HG03135 (cell line): ENCODE data around the gene G6PC3.
A peak's percentile ranks its signal among the peaks of the same experiment; 100 is the strongest.

ENCODE experiments used
- ATAC-seq: cut with Tn5 transposase; IDR thresholded peaks from one replicate; pipeline ENCODE4 v1.9.1; 2021; ENCODE audit warnings: mild to moderate bottlenecking, moderate library complexity; ENCODE audit not compliant: unreplicated experiment

The G6PC3 gene

DNA sequence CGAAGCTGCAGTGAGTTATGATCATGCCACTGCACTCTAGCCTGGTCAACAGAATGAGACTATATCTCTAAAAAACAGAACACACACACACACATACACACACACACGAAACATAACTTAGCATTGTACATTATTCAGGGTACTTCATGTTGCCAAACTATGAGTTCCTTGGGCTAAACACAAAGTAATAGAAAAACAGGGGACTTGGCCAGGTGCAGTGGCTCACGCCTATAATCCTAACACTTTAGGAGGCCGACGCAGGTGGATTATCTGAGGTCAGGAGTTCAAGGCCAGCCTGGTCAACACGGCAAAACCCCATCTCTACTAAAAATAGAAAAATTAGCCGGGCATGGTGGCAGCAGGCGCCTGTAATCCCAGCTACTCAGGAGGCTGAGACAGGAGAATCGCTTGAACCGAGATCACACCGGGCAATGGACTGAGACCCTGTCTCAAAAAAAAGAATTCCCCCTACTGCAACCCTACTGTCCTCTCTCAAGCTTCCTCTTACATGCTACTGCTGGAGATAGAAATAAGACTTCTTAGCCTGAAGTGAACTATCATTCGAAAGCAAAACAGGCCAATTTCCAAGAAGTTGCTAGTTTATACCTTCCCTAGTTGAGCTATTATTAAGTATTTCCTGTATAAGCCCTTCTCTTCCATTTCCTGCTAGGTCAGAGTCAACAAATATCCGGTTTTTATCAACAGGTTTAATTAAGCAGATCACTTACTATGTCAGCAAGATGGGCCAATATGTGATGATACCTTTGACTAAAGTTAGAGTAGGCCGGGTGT, 11.2 kb upstream of the G6PC3 start:
- no peak for ATAC-seq

DNA sequence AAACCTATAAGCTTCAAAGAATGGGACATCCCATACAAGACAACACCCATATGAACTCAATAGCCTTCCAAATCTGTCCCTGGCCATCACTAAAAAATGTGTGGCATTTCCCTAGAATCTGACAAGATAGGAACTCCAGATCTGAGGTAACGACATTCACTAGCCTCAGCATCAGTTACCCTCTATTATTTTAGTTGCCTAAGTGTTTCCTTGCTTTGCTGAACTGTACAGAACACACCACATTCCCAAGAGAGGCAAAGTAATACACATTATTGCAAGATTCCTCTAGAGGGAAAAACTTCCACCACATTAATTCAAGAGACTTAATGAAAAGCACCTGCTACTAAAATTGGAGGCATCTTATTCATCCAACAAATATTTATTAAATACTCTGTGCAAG, 9.1 kb upstream of the G6PC3 start:
- no peak for ATAC-seq

DNA sequence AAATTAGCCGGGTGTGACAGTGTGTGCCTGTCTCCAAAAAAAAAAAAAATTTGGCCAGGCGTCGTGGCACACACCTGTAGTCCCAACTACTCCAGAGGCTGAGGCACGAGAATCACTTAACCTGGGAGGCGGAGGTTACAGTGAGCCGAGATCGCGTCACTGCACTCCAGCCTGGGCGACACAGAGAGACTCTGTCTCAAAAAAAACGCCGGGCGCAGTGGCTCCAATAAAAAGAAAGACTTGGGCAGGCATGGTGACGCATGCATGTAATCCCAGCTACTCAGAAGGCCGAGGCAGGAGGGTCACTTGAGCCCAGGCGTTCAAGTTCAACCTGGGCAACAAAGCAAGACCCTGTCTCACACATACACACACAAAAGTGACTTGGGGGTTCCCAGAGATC, 7.7 kb upstream of the G6PC3 start:
- ATAC-seq = no peak

DNA sequence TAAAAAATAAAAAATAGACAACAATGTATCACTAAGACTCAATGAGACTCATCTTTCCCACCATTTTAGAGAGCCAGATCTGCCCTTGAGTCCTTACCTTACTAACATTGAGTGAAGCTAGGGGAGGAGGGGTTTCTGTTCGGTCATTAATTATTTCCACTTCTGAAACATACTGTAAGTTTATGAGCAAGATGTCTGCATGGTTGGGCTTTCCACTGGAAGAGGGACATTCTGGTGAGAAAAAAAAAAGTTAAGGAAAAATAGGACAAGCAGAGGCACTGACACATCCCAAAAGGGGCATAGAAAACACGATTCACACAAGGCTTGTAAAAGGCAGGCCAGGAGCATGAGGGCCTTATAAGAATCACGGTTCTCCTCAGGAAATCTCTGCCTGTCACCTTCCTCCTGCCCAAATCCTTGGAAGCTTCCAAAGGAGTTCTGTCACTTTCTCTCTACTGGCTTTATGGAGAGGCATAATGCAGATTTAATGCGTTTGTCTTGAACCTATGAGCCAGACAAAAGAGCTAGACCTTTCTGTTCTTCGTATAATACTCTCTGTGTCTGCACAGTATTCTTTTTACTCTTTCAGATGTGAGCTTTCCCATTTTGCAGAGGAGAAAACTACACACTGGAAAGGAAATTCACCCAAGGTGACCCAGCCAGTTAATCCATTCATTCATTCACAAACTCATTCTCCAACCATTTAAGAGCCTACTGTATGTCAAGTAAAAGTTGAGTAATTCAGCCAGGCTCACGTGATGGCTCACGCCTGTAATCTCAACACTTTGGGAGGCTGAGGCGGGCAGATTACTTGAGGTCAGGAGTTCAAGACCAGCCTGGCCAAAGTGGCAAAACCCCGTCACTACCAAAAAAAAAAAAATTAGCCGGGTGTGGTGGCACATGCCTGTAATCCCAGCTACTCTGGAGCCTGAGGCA, 6.6 kb upstream of the G6PC3 start:
- no peak for ATAC-seq

DNA sequence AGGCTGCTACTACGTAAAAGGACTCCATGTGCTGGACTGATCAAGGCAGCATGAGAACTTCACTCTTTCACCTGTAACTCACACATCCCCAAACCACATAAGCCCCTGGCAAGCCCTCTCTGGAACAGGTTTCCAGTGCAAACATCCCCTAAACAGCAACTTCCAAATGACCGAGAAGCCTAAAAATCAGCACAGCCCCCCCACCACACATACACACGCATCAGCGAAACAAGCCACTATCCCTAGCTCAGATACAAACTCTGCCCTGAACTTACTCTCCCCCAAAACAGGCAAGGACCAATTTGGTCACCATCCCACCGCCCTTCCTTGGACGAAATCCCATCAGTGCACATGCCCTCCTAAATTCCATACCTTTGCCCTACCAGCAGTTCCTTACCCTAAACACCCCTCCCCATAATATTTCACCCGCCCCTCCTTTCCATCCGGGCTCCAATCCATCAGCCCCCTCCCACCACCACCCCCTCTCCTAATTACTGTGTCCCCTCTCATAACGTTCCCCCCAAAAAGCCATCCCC, 4.8 kb upstream of the G6PC3 start:
- no peak for ATAC-seq

DNA sequence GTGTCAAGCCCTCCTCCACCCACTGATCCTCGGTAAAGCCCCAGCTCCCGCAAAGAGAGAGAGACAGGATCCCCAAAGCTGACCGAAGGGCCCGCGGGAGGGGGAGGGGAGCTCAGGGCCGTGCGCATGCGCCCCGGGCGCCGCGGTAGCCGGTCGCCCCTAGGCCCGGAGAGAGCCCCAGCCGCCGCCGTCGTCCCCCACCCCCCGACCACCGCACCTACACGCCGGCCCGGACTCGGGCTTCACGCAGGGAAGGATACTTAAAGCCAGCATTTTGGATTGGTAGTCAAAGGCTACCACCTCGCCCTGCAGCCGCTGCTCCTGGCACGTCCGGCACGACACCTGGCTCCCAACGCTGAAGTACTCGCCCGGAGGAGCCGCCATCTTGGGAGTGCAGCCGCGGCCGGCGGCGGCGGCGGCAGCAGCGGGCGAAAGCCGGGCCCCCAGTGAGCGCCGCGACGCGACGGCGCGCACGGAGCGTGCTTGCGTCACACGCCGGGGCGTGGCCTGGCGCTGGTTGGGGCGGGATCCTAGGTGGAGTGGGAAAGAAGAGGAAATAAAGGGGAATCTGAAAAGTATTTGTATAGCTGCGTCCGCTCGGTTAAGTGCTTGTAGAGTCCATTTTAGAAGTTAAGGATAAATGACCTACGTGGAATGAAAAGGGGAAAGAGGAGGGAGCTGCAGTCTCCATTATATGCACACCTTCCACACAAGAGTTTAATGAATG, 4.2 kb upstream of the G6PC3 start, which contains the start of gene LSM12:
Gene LSM12 (minus strand): TSS at position 468 of the 727 bp plus-strand sequence. CDS start 84 bp downstream, at position 384.
- peak; percentile 67 for ATAC-seq

DNA sequence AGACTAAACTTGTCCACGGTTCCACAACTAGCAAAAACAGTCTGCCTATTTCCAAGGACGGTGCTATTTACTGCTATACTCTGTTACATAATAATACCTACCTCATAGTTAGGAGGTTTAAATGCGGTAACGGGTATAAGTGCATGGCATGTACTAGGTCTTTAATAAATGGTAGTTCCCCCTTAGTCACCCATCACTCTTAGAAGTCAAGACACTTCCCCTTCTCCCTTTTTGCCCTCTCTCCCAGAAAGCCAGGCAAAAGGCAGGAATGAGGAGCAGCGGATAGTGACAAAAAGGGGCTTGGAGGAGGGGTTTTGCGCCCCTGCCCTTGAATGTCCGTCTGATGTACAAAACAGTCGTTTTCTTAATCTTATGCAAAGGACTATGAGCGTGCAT, 3.0 kb upstream of the G6PC3 start:
- no peak for ATAC-seq

DNA sequence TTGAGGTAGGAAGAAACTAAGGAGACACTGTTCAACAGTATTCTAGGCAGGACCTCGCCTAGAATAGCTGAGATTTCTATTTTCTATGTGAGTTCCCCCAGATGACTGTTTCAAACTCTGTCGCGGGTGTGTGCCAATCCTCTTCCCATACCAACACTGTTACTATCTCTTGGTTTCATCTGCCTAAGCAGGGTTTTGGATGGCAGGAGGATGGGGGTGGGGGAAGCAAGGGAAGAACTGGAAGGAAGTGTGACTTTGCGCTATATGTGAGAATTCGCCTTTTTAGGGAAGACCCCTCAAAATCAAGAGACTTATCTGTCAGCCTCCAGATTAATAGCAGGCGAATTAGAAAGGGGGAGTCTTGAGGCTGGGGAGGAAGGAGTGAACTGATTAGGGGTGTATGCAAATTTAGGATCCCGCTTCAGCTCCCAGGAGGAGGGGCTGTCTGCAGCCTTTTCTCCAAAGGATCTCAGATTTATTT, 521 bp upstream of the G6PC3 start:
- no peak for ATAC-seq

DNA sequence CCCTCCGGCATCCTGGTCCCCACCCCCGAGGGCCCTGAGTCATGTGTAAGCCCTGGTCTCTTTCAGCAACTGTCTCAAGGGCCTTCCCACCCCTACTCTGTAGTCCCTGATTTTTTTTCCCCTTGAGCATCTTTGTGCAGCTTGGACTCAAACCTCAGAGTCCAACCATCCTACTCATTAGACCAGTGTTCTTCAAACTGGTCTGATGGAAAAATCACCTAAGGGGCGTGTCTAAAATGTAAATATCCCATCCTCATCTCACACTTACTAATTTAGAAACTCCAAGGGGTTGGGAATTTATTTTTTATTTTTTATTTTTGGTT, 624 bp downstream of the G6PC3 start:
- no peak for ATAC-seq

DNA sequence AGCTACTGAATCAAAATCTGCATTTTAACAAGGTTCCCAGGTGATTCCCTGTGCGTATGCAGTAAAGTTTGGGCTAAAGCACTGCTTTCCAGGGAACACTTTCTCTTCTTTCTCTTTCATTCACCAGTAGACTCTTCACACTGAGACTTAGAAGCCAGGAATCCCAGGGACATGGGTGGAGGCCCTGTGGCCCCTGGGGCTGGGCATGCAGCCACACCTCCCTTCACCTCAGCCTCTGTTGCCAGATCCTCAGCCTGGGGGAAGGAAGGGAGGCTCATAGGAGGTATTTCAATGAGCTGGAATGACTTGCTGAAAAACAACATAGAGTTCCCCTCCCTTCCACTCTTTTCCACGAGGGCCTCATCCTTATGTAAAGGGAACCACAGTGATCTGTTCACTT, 1.2 kb downstream of the G6PC3 start:
- ATAC-seq = no peak

DNA sequence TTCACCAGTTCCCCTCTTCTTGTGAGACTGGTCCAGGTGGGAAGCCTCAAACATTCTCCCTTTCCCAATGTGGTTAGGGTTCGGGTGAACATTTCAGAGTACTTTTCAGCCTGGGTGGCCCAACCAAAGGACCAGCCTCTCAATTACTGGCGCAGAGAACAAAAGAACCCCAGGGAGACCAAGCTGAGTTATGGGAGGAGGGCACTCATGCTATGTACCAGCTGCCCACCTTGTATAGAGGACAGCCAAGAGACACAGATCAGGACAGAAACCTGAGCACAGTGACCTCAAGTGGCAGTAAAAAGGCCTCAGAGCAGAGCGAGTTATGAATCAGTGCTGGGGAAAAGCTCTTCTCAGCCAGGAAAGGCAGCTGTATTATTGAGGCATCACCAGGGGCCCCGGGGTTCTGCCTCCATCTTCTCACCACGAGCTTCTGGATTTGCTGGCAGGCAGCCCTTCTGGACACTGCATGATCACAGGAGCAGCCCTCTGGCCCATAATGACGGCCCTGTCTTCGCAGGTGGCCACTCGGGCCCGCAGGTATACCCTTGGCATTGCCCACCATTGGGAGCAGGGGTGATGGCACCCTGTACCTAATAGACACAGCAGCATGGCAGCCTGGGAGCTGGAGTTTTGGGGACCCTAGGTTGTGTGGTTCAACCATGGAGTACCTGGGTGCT, 3.8 kb downstream of the G6PC3 start:
- no peak for ATAC-seq

DNA sequence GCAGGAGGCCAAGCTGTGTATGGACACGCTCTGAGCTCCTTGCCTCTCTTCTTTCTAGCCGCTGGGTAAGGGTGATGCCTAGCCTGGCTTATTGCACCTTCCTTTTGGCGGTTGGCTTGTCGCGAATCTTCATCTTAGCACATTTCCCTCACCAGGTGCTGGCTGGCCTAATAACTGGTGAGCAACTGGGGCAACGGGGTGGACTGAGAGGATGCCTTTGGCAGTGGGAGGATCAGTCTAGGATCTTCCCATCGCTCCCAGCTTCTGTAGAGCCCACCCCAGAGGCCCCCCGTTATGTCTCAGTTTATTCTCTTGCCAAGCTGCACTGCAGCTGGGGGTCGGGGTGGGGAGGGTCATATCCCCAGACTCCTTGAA, 4.4 kb downstream of the G6PC3 start:
- no peak for ATAC-seq

DNA sequence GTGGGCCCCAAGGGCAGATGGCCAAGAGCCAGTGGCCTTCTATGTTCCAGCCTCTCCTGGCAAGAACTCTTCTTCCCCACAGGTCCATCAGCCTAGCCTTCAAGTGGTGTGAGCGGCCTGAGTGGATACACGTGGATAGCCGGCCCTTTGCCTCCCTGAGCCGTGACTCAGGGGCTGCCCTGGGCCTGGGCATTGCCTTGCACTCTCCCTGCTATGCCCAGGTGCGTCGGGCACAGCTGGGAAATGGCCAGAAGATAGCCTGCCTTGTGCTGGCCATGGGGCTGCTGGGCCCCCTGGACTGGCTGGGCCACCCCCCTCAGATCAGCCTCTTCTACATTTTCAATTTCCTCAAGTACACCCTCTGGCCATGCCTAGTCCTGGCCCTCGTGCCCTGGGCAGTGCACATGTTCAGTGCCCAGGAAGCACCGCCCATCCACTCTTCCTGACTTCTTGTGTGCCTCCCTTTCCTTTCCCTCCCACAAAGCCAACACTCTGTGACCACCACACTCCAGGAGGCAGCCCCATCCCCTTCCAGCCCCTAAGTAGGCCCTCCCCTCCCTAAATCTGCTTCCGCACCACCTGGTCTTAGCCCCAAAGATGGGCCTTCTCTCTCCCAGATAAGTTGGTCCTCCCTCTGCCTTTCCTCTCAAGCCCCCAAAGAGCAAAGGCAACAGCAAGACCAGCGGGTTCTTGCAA, 5.2 kb downstream of the G6PC3 start:
- no peak for ATAC-seq

DNA sequence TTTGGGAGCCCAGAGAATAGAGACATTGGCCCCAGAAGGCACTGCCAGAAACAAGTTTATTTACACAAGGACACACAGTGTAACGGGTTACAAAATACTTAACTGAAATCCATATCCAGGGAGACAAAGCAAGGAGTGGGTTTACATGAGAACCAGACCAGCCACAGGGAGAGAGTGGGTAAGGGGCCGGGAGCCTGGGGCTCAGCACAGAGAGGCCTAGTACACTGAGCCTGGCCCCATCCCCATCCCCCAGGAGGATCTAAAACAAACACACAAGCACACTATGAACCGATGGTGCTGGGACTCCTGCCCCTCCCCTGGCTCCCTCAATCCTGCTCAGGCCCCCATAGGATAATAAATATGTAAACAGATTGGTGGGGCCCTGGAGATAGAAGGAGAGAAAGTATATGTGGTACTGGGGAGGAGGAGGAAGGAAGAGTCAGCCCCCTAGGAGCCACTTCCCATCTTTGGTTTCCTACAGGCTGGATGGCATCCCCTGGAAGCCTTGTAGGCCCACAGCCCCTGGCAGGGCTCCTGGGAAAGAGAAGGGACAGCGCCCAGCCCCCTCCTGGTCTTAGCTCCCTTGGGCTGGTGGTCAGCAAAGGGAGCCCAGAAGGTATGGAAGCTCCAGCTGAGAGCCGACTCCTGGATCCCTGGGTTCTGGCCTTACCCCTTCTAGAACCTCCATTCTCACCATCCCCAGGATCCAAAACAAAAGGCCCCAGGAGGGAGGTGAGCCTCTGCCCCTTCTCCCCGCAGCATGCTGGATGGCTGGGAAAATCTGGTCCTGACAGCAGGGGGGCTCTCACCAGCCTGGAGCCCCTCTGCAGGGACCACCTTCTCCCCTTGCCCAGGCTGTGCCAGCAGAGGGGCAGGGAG, 6.4 kb downstream of the G6PC3 start:
- ATAC-seq = no peak

DNA sequence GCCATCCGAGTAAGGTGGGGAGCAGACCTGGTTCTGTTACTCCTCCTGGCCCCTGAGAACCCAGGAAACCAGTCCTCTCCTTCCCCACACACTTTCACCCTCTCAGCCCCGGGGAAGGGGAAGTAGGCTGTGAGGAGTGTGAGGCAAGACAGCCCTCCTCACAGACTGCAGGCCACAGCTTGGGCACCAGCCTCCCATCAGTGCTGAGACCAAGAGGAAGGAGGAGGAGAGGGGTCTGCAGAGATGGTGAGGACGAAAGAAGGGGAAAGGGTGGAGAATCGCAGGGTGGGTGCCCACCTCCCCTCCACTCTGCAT, 7.0 kb downstream of the G6PC3 start:
- ATAC-seq = no peak

DNA sequence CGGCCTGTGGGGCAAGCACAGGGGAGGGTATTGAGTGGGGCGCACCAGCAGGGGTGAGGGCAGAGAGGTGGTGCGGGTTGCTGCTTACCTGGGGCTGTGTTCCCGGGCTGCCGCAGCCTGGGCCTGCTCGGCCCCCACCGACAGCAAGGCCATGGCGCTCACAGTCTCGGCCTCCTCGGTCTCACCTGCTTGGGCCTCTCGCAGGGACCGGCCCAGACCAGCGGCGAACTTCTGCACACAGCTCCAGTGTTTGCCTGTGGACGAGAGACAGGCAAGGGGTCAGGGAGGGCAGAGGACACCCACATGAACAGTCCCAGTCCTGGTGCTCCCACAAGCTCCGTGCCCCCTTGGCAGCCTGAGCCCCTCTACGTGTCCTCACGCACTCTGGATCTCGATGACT, 7.9 kb downstream of the G6PC3 start:
- ATAC-seq = no peak

DNA sequence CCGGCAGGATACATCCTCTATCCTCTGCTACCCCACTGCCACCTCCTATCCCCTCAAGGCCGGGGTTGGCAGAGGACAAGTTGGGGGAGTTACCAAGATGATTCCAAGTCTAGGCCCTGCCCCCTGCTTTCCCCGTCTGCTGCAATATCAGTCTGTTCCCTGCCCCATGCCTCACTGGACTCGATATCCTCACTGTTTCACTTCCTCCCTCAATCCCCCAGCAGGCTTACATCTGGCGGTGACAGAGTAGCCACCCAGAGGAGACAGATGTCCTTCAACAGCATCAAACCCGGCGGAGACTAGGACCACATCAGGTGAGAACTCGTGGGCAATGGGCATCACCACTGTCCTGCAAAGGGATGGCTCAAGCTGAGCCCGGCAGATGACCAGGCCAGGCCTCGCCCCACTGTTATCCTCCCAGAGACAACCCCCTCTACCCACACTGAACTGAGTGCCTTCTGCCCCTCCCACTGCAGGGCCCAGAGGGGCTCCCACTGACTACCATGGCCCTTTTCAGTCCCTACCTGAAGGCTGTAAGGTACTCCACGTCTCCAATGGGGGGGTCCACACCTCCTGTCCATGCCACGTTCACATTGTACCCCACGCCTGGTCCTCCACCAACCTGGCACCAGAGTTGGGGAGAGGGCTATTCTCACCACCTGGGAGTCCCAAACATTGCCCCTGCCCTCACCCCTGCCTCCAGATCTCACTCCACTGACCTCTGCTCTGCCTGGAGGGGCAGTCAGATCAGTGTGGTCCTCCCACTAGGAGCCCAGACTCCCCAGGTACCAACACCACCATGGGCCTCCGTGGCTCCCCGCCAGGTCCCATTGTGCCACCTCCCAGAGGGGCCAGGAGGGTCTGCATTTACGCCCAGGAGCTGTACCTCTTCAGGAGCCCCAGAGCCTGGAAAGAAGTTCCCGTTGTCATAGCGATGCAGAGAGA, 9.6 kb downstream of the G6PC3 start:
- no peak for ATAC-seq

DNA sequence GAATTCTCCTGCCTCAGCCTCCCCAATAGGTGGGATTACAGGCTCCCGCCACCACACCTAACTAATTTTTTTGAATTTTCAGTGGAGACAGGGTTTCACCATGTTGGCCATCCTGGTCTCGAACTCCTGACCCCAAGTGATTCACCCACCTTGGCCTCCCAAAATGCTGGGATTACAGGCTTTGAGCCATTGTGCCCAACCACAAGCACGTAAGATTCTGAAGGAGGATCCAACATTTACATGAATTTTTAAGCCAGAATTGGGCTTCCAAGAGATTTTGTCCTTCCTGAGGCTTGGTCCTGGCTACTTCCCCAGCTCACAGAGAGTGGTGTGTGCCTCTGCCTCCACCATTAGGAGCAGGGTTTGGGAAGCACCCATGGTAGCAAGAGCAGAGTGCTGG, 11.1 kb downstream of the G6PC3 start:
- ATAC-seq = no peak
